Measurements from ENCODE around the gene TYMP.

DNA sequence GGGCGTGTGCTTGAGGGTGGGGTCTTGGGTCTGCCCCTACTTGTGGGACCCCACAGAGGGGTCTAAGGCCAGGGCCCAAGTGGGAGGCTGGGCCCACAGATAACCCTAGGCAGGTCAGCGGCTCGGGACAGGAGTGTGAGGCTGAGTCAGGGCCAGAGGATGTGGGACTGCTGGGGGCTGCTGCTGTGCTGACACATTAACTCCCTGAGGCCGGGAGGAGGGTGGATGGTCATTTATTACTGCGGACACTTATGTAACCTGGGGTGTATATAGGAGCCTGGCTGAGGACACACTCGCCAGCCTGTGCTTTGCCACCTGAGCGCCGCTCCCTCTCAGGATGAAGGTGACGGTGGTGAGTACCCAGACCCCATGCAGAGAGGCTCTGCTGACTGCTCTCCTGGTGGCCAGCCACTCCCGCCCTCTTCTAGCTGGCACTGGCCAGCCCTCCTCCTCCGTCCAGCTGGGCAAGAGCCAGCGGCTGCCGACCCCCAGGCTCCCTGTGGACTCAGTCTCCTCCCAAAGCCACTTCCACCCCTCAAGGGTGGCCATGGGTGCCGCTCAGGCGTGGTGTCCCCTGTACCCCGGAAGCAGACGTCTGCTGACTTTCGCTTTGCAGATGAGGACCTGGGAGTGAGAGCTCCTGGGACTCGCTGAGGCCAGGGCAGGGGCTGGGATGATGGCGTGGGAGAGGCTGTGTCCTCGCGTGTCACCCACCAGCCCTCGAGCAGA lies 43.1 kb downstream of the TYMP start, which contains the start of gene MIOX:
- TF ChIP-seq, protein P1, sequence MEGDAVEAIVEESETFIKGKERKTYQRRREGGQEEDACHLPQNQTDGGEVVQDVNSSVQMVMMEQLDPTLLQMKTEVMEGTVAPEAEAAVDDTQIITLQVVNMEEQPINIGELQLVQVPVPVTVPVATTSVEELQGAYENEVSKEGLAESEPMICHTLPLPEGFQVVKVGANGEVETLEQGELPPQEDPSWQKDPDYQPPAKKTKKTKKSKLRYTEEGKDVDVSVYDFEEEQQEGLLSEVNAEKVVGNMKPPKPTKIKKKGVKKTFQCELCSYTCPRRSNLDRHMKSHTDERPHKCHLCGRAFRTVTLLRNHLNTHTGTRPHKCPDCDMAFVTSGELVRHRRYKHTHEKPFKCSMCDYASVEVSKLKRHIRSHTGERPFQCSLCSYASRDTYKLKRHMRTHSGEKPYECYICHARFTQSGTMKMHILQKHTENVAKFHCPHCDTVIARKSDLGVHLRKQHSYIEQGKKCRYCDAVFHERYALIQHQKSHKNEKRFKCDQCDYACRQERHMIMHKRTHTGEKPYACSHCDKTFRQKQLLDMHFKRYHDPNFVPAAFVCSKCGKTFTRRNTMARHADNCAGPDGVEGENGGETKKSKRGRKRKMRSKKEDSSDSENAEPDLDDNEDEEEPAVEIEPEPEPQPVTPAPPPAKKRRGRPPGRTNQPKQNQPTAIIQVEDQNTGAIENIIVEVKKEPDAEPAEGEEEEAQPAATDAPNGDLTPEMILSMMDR (conservative IDR thresholded peaks at IDR 0.05) = no peak
- TF ChIP-seq EZH2 (IDR thresholded peaks at IDR 0.05; ENCODE audit: low read depth) = no peak
